Kidney (tissue), 14 donors: ENCODE results near the gene LCN10. TPM values are rescaled to one million over a fixed set of nuclear protein-coding genes. Genes with fewer than 3 reads are reported as not detected.
"Not testable (repeated sequence)": the region's sequence is repeated elsewhere in the genome, so short reads cannot be mapped to it uniquely, and the experiment has no call there.

Experiments
- DNase-seq, 5 donors: peaks; one replicate each; pipeline ENCODE4 v3.0.0-alpha.2; 2013 to 2020
- FAIRE-seq: peaks from 2 replicates; lab custom pipeline; 2012; peaks lifted over from hg19 to GRCh38; lab: Jason Lieb, UNC
- H3K27ac ChIP-seq, 2 donors: one replicate each; pipeline ENCODE4 v1.7.0; 2013; ENCODE audit warnings: low read depth in 2 of 2, low read length in 2 of 2, inconsistent platforms in 1 of 2
- H3K27me3 ChIP-seq: one replicate; pipeline ENCODE4 v1.7.1; 2013; ENCODE audit warnings: low read length, inconsistent platforms; ENCODE audit not compliant: control insufficient read depth, insufficient read depth
- H3K36me3 ChIP-seq, 3 donors: one replicate each; pipeline versions ENCODE4 v1.7.0 to v1.7.1; 2013; ENCODE audit warnings: low read length in 3 of 3, control low read depth in 1 of 3, inconsistent platforms in 1 of 3; ENCODE audit not compliant: insufficient read depth in 3 of 3, control insufficient read depth in 2 of 3
- H3K4me1 ChIP-seq, 3 donors: one replicate each; pipeline versions ENCODE4 v1.7.0 to v1.7.1; 2013; ENCODE audit warnings: low read length in 3 of 3, inconsistent platforms in 1 of 3, low read depth in 1 of 3; ENCODE audit not compliant: control insufficient read depth in 2 of 3, insufficient read depth in 2 of 3
- H3K4me3 ChIP-seq, 3 donors: one replicate each; pipeline versions ENCODE4 v1.7.0 to v1.8.1; 2013; ENCODE audit warnings: low read length in 3 of 3, control low read depth in 1 of 3, inconsistent platforms in 1 of 3
- H3K9ac ChIP-seq, 3 donors: one replicate each; pipeline versions ENCODE4 v1.7.0 to v1.7.1; 2013; ENCODE audit warnings: low read length in 3 of 3, control low read depth in 1 of 3, inconsistent platforms in 1 of 3
- H3K9me3 ChIP-seq, 3 donors: one replicate each; pipeline versions ENCODE4 v1.7.0 to v1.7.1; 2013; ENCODE audit warnings: low read length in 3 of 3, control low read depth in 1 of 3, inconsistent platforms in 1 of 3; ENCODE audit not compliant: control insufficient read depth in 2 of 3, insufficient read depth in 1 of 3
- CTCF ChIP-seq: IDR thresholded peaks from 3 replicates; pipeline ENCODE4 v1.5.1; 2012; ENCODE audit warnings: mild to moderate bottlenecking, moderate library complexity, borderline replicate concordance; ENCODE audit not compliant: insufficient read depth; ENCODE audit errors: extremely low read depth
- intact Hi-C: fragments of 100-400 bp; cut with DNase I; formaldehyde crosslinking; loops from one replicate; pipeline ENCODE4 v1.11.1; 2022
- polyA plus RNA-seq: library from polyadenylated mRNA; stranded (reverse); fragments of 350-450 nt; fragmentation: Illumina TruSeq; extraction: RNeasy Lipid Tissue Mini Kit (QIAGEN cat#74804); gene quantifications from one replicate; pipeline ENCODE4 v1.2.3, GENCODE V29; 2014; ENCODE audit warnings: low read depth, low replicate concordance; ENCODE audit not compliant: insufficient read depth
- total RNA-seq: library from RNA; stranded (reverse); fragmentation: NEBNext Ultra II Directional; extraction: Animal tissue kit (Norgen Biotek cat#: 25700); gene quantifications from one replicate; pipeline ENCODE4 v1.2.1, GENCODE V29; 2021
- donor health status: control.
- donor health status: control.
- donor health status: control.
- donor health status: control.
- donor health status: control.
- donor health status: DM: yes; HTN: yes; CAD: no.
- donor health status: Normal renal cell carcinoma (clear cell type).

LCN10 gene
- total and polyA plus RNA-seq, 2 donors from 2014 or later: 3.9 to 8.4 TPM

- H3K4me1 ChIP-seq, H3K36me3 ChIP-seq, H3K9me3 ChIP-seq, FAIRE-seq, H3K4me3 ChIP-seq, H3K27ac ChIP-seq, intact Hi-C loops, H3K27me3 ChIP-seq, H3K9ac ChIP-seq: not testable (repeated sequence)
- peak; percentile 45 for TF ChIP-seq CTCF
- DNase-seq: peak; percentile 53 to 80 (median 69)
Measured at GRCh38 chr9:136760834-136761544, 18.2 kb upstream of the LCN10 start.

GRCh38 chr9:136760424-136760823 is 17.7 kb upstream of the LCN10 start:
- Histone ChIP-seq H3K36me3 (no peaks in the 10 kb centered on the region), H3K27ac (no peak overlapping the region), H3K4me3 (no peak overlapping the region), H3K4me1 (no peaks in the 10 kb centered on the region), H3K27me3 (no peaks in the 10 kb centered on the region), H3K9ac (no peak overlapping the region), H3K9me3 (peaks cover 0 to 5% (median 0%) of the 10 kb centered on the region in 3 donors)
- no peak for TF ChIP-seq CTCF
- intact Hi-C loops: no loop called here
- FAIRE-seq: no peak
- peak in 1 of 5 donors; percentile 68 for DNase-seq

GRCh38 chr9:136759436-136760325 is 16.9 kb upstream of the LCN10 start:
- peaks cover 0 to 5% (median 0%) of the 10 kb centered on the region in 3 donors for H3K9me3 ChIP-seq
- H3K36me3 ChIP-seq: no peaks in the 10 kb centered on the region
- TF ChIP-seq CTCF: no peak
- FAIRE-seq (no peak), DNase-seq (peak in 2 of 5 donors; percentile 50 to 59)
- H3K27me3 ChIP-seq: no peaks in the 10 kb centered on the region
- no peaks in the 10 kb centered on the region for H3K4me1 ChIP-seq
- no peak overlapping the region for H3K9ac ChIP-seq
- no peak overlapping the region for H3K27ac ChIP-seq
- no peak overlapping the region for H3K4me3 ChIP-seq
- intact Hi-C loops: no loop called here
